Right lobe of liver (tissue), 4 donors: Measurements from ENCODE around the gene ACOX3.

Experiments used
- CTCF ChIP-seq, 4 donors: fragments of 200-600 bp in 3 of 4; fragments of 450-650 bp in 1 of 4; IDR thresholded peaks; one replicate each; pipeline versions ENCODE4 v1.5.1 to v1.8.0; 2016 to 2022; ENCODE audit warnings: antibody characterized with exemption in 4 of 4, mild to moderate bottlenecking in 2 of 4
- POLR2A ChIP-seq: fragments of 450-650 bp; IDR thresholded peaks from one replicate; pipeline ENCODE4 v1.6.1; 2017; ENCODE audit warnings: antibody characterized with exemption, mild to moderate bottlenecking
- donor health status: DM: no; HTN: no; CAD: no.
- donor health status: DM: no; HTN: no; CAD: no.
- donor health status: DM: no; HTN: yes; CAD: no.

GRCh38 chr4:8373270-8373972, 67.1 kb downstream of the ACOX3 start:
- TF ChIP-seq CTCF (IDR thresholded peaks at IDR 0.05): no peak
- no peak for TF ChIP-seq POLR2A
